Tibial nerve (tissue), 4 donors: ENCODE data around the gene CHRNA9.

ENCODE experiments used
- CTCF ChIP-seq, 5 experiments: fragments of 200-600 bp in 3 of 5; fragments of 450-650 bp in 2 of 5; sonication (generic) in 3 of 5; IDR thresholded peaks; one replicate each; pipeline ENCODE4 v1.5.1; 2016 to 2019; ENCODE audit warnings: antibody characterized with exemption in 5 of 5, mild to moderate bottlenecking in 3 of 5, moderate library complexity in 2 of 5
- EP300 ChIP-seq, 2 donors: sonication (generic); formaldehyde crosslinking; IDR thresholded peaks; one replicate each; pipeline ENCODE4 v1.6.1; 2017; ENCODE audit warnings: antibody characterized with exemption in 2 of 2, mild to moderate bottlenecking in 1 of 2
- POLR2A ChIP-seq, 2 donors: fragments of 450-650 bp; IDR thresholded peaks; one replicate each; pipeline ENCODE4 v1.6.1; 2017; ENCODE audit warnings: antibody characterized with exemption in 2 of 2, mild to moderate bottlenecking in 2 of 2, moderate library complexity in 2 of 2

- TF ChIP-seq CTCF (IDR thresholded peaks at IDR 0.05): no peak
- no peak for TF ChIP-seq EP300 (IDR thresholded peaks at IDR 0.05)
- no peak for TF ChIP-seq POLR2A (IDR thresholded peaks at IDR 0.05)
These were observed 39.6 kb upstream of the CHRNA9 start for GRCh38 chr4:40295572-40295971.
